Suppressor macrophage treated with lipopolysaccharide for 1 hour (primary cell): Measurements from ENCODE around the gene AKAP8.
"Not testable (repeated sequence)": the region's sequence is repeated elsewhere in the genome, so short reads cannot be mapped to it uniquely, and the experiment has no call there.

Experiments
- DNase-seq, 3 donors: peaks; one replicate each; pipeline ENCODE4 v3.0.0-alpha.2; 2020 to 2022

The AKAP8 gene

DNA sequence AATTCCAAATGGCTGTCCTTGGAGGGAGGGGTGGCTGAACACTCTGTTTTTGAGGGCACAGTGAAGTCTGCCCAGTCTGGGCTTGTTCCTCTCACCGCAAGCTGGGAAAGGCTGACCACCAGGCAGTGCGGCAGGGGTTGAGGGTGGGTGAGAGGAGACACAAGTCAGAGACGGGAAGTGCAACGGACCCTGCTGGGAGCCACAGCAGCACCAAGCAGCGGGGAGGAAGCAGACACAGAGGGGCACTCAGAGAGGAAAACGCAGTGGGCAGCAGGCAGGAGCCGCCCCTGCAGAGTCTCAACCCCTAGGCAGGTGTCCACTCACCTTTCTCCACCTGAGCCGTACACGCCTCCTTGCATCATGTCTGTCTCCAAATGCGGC, 23.6 kb upstream of the AKAP8 start:
- no peak for DNase-seq

DNA sequence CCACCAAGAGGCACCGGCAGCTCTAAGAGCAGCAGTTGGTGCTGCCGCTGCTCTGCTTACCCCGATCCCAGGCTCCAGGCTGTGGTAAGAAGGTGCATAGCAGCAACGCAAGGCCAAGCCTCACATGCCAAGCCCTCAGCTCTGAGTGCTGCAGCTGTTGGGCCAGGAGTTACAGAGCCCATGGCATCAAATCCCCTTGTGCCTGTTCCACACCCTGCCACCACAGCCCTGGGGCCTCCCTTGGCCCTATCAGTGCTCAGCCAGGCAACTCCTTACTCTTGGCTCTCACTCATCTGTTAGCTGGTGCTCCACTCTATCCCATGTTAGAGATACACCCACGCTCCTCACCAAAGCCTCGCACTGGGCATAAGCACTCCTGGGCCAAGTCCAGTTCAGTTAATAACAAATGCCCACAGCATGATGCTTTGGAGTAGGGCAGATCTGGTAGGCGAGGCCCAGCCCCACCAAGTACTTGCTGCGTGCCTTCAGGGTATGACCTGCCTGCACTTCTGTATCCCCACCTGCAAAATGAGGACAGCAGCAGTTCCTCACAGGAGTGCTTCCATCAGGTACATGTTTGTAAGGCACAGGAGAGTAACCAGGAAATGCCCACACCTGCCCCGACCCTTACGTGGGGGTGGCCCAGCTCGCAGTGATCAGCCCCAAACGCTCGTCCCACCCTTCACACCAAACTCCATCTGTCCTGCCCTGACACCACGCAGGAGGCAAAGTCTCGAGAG, 23.0 kb upstream of the AKAP8 start:
- DNase-seq: no peak

DNA sequence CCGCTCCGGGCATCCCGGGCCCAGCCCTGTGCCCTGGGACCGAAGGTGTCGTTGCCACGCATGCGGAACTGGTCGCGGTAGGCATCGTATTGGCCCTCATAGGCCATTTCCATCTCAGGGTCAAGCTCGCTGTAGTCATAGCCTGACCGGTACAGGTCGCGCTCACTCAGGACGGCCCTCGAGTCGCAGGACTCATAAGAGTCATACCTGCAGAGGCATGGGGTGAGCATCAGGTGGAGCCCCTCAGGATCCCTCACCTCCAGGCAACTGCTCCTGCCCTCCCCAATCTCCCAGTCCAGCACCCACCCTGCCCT, 21.8 kb upstream of the AKAP8 start:
- DNase-seq: no peak

DNA sequence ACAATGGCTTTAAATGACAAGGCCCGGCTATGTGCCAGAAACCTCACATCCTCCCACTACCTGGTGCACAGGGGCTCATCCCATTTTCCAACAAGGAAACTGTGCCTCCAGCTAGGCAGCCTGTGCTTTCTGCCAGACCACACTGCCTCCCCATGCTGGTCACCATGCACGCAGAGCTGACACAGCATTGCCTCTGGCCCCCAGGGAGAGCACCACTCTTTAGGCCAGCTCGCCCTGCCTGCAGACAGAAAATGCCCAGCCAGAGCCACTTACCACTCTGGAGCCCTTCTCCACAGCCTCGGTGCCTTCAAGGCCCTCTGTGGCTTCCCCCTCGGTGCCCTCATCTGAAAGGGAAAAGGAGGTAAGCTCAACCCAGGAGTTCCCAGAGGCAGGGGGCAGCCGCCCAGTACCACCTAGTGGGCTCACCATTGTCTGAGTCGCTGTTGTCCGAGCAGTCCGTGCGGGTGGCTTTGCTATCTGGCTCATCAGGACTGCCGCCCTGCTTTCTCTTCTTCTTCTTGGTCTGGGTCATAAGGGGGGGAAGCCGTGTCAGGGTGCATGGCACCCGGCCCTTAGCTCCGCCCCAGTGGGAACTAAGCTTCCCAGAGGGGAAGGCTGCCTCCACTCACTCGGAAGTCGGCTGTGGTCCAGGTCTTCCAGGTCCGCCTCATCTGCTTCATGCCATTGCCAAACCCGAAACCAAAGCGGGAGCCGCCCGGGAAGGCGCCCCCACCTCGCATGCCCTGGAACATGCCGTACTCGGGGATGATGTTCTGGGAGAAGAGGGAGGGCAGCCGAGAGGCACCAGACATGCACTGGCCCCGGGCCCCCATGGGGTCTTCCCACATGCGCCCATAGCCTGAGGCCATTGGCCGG, 21.2 kb upstream of the AKAP8 start:
- DNase-seq: no peak

DNA sequence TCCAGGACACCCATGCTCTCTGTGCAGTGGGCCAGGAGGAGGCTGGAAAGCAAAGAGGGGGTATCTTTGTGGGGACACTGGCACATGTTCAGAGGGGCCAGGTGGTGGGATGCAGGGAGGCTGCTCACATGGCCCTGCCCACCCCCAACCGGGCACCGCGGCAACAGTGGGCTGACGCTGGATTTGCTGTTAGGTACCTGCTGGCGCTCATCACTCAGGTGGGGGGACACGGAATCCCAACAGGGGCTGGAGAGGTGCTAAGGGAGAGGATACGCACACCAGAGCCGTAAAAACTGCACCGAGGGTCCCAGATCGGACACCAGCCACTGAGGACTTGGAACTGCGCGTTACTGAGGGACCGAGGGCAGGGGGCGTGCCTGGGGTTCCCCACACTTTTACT, 20.0 kb upstream of the AKAP8 start:
- no peak for DNase-seq

DNA sequence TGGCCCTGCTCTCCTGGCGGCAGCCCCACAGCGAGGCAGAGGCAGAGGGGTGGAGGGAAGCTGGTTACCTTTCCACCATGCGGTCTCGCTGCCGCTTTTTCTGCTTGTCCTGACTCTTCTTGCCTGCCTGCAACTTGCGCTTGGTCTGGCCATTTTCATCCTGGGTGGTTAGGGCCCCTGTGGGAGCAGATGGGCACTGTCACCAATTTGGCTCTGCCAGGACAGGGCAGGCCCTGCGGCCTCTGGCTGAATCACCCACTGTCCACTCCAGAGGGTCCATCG, 19.6 kb upstream of the AKAP8 start:
- DNase-seq: no peak

DNA sequence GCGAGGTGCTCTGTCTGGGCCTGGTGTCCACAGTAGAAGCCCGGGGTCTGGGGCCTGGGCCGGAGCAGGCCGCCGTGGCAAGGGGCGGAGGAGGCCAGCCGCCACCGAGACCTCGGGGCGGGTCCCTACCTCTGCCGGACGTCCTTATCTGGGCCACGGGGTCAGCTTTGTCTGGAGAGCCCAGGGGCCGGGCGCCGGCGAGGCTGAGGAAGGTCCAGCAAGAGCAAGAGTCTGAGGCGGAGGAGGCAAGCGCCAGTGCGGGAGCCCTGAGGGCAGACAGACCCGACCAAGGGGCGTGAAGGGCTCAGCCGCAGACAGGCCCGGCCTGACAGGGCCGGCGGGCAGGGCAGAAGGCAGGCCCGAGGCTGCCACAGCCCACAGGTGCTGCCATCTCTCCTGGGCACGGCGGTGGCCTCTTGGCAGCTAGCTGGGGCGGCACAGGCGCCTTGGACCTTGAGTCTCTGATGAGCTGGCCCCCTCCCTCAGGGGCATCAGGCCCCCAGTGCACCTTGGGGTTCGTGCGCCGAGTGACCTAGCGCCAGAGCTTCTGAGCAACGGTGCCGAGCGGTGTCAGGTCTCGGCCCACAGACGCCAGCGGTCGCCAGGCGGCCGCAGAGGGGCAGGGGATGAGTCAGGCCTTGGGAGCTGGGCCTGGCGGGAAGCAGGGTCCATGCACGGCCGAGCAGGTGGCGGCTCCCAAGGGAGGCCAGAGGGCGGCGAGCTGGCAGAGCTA, 19.1 kb upstream of the AKAP8 start:
- no peak for DNase-seq

DNA sequence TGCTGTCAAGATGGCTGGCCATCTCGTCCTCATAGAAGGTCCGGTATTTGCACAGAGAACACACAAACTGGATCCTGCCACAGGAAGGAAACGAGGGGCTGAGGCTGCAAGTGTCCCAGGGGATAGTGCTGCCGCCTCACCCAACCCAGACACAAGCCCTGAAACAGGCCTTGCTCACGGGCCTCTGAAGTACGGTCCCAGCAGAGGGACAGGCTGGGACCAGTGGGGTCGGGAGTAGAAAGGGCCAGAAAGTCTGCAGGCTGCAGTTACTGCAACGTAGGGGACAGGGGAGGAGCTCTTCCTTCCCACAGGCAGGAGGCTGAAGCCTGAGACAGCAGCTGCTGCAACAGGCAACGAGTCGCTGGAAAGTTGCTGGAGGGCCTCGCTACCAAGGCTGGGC, 18.2 kb upstream of the AKAP8 start:
- no peak for DNase-seq

DNA sequence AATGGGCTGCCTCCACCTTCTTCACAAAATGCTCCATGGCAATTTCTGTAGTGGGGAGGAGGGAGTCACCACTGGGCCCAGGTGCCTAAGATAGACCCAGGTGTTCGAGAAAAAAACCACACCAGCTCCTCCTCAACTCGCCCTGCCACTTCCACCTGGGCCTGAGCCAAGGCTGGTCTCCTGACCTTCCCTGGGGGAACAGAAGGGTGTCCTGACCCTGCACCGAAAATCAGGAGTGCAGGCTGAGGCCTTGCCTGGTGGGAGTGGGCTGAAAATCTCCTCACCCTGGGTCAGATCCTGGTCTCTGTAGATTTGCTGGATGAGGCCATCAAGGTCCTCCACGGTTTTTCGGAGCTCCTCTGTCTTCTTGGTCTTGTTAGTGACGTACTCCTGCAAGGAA, 17.6 kb upstream of the AKAP8 start:
- no peak for DNase-seq

DNA sequence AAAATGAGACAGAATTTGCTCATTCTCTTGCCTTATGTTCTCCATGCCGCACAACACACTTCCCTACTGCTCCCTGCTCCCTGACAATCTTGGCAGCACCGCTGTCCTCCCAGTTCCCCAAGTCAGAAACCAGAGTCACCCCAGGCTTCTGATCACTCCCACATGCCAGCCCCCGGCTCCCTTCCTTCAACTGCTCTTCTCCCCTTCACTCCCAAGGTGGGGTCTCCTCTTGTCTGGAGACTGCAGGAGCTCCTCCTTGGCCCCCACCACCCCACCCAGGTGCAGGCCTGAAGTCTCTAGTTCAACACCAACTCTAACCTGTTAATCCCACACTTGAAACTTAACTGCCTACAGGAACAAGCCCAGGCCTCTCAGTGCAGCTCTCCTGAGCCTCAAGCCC, 16.8 kb upstream of the AKAP8 start:
- DNase-seq: no peak

DNA sequence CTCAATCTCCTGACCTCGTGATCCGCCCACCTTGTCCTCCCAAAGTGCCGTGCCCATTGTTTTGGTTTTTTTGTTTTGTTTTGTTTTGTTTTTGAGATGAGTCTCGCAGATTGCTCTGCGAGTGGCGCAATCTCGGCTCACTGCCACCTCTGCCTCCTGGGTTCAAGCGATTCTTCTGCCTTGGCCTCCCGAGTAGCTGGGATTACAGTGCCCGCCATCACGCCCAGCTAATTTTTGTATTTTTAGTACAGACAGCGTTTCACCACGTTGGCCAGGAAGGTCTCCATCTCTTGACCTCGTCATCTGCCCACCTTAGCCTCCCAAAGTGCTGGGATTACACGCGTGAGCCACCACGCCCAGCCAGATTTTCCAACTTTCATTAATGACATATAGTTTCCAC, 15.7 kb upstream of the AKAP8 start:
- not testable (repeated sequence) for DNase-seq

DNA sequence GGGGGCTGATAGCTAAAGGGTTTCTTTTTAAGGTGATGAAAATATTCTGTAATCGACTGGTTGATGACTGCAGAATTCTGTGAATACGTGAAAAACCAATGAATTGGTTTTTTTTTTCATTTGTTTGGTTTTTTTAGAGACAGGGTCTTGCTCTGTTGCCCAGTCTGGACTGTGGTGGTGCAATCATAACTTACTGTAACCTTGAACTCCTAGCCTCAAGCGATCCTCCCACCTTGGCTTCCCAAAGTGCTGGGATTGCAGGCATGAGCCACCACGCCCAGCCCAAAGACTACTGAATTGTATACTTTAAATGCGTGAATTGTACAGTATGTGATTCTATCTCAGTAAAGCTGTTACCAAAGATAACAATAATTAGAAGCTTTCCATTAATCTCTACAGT, 14.8 kb upstream of the AKAP8 start:
- DNase-seq: no peak

DNA sequence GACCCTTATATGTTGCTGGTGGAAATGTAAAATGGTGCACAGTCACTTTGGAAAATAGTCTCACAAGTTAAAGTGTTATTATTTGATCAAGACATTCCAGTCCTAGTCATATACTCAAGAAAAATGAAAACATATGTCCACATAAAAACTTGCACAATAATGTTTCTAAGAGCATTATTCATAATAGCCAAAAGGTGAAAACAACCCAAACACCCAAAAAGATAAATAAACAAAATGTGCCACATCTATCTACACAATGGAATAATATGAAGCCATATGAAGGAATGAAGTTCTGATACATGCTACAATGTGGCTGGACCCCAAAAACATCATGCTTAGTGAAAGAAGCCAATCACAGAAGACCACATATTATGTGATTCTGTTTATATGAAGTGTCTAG, 14.4 kb upstream of the AKAP8 start:
- DNase-seq: no peak

DNA sequence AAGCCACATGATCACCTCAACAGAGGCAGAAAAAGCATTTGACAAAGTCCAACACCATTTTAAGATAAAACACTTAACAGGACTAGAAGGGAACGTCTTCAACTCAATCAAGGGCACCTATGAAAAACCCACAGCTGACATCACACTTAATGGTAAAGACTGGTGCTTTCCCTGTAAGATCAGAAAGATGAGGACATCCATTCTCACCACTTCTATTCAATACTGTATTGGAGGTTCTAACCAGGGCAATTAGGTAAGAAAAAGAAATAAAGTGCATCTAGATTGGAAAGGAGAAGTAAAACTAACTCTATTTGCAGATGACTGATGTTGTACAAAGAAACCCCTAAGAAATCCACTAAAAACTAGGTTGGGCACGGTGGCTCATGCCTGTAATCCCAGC, 11.2 kb upstream of the AKAP8 start:
- DNase-seq: peak in 1 of 3 donors; percentile 2

DNA sequence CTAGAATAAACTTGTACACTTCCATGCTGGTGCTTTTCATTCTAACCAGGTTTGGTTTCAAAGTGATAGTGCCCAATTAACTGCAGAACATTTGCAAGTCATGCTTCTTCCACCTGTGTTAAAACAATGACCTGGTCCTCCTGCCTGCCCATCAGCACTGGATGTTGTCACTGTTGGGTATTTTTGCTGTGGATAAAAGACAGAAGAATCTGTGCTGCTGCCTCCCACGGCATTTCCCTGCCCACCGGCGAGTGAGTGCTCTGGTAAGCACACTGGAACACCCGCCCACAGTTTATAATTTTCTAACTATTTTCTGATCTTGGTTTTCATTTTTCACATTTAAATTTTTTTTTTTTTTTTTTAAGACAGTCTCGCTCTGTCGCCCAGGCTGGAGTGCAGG, 2.3 kb upstream of the AKAP8 start:
- peak; percentile 29 to 48 (median 37) for DNase-seq

DNA sequence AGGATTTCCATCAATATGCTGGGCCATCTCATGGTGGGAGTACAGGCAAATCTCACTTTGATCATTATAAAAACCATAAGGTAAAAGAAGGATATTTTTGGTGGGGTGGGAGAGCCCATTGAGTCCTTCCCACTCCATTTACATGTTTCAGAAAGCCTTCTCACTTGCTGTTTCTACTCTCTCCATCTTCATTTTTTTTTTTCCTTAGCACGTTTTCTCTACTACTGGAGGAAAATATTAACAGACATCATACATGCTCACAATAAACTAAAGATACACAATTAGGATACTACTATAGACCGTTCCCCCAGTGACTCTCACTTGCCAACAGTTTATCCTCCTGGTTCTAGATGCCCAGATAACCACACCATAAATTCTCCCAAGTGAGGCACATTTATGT, 1.8 kb upstream of the AKAP8 start:
- no peak for DNase-seq

DNA sequence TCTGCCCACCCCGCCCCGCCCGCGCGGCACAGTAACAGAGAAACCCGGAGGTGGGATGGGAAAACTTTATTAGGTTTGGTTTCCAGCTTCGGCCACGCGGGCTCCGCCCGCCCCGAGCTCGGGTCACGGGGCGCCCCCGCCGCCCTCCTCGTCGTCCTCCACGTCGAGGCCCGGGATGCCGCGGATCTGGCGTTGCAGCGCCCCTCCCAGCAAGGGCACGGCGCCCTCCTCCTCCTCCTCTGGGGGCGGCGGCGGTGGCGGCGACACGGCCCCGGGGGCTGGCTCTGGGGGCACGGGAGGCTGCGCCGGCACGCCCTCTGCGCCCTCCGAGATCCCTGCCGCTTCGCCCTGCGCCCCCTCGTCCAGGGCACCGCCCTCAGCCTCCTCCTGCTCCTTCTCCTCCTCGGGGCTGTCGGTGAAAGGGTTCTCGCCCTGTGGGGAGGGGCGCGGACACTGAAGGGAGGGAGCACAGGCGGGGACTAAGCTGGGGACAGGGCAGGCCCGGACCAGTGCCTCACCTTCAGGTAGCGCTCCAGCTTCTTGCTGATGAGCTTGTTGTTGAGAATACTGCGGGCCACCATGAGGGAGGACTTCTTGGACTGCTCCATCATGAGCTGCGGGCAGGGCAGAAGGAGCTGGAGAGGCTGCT, 536 bp upstream of the AKAP8 start:
- DNase-seq: peak in 2 of 3 donors; percentile 27 to 51

DNA sequence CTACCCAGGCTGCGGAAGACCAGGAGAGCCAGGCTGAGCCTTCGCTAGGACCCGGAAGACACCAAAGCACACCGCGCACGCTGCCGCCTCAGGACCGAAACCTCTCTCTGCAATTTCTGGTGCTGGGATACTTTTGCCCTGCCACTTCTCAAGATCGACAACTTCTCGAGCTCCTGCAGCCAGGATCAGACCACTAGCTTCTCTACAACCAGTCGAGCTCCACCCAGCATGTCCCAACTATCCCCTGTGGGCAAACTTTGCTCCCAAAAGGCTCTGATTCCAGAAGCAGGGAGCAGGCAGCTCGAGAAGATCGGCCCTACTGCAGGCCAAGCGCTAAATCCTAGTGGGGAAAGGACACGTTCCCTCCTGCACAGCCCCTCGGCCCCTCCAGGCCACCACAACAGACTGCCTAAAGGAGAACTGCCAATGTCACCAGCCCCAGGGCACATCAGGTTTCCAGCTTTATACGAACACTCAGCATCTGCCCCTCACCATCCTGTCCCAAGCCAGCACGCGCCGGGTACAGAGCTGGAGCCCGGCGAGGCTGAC, 979 bp downstream of the AKAP8 start:
- peak; percentile 47 to 70 (median 57) for DNase-seq

DNA sequence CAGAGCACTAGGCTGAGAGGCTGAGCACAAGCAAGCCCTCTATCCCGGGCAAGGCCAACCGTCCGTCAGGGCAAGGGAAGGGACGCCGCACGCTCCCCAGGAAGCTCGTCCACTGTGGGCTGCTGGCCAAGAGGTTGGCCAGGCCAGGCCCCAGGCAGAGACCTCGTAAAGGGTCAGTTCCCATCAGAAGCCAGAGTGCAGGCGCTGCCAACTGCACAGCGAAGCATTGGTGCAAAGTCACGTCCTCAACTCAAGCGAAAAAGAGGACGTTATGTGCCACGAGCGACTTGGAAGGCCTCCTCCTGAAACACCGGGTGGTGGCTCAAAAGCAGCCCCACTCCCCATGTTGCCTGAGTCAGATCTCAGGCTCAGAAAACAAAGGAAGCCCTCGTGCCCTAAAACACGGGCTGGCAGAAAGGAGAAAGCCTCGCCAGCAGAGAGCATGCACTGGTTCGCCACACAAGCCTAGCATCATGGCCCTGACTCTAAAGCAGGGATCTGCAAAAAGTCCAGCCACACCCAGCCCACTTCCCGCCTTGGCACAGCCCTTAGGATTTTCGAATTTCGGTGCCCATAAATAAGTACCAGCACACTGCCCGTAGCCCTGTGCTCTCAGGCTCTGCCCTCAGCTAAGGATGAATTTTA, 4.7 kb downstream of the AKAP8 start:
- no peak for DNase-seq

DNA sequence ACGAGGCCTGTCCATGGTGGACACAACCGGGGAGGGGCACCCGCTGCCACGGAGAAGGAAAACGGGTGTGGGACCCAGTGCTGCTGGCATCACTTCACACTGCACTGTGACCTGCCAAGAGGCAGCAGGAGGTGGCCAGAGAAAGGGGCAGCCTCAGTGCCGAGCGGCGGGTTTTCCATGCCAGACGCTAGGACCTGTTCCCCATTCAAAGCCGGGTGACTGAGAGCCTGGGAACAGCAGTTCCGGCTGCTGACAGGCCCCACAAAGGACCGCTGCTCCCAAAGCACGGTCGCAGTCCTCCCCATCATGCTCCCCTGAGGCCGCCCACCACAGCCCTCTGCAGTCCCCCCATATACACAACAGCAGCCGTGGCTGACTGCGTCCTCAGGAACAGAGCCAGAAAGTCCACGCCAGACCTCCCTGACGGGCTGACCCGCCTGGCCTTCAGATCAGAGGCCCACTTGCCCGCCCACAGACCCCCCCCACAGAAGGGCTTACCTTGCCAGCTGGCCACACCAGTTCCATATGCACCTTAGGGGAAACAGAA, 5.4 kb downstream of the AKAP8 start:
- DNase-seq: no peak

DNA sequence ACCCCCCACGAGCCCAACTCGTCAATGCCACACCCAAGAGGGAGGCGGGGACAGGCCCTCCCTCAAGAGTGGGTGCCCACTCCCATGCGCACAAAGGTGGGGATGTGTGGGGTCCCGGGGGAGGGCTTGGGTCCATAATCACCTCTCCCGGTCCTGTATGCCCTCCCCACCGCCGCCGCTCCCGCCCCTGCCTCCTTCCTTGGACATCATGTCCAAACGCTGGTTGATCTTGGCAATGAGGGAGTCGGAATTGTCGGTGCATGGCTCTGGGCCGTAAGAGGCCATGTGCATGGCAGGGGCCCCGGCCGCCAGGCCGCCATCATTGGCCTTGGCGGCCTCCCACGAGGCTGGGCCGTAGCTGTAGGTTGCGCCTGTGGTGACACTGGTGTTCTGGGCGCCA, 5.9 kb downstream of the AKAP8 start:
- no peak for DNase-seq

DNA sequence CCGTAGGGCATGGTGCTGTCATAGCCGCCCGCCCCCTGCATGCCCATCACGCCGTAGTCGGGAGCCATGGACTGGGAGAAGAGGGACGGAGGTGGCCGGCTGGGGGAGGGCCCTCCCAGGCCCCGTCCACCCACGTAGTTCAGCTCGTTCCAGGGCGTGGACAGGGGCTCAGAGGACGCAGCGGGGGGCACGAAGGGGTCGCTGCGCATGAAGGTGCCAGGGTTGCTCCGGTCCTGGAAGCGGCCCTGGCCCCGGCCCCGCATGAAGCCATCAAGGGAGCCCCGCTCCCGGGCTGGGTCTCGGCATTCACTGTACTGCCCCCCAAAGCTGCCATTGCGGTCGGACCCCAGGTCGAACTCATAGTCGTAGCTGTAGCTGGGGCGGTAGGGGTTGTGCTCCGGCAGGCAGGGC, 6.7 kb downstream of the AKAP8 start:
- DNase-seq: no peak

DNA sequence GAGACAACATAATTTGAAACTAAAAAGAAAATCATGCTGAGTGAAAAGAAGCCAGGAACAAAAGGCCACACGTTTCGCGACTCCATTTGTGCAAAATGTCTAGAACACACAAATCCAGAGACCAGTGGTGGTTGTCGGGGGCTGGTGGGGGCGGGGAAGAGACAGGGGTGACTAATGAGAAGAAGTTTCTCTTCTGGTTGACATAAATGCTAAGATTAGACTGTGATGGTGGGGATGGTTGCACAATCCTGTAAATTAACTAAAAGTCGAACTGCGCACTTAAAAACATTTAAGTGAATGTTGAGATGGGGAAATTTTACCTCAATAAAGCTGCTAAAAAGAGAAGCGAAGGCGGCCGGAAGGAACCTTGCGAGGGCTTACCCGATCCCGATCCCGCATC, 7.1 kb downstream of the AKAP8 start:
- DNase-seq: peak; percentile 32 to 45 (median 41)
